Measurements from ENCODE around the gene GIMAP8. TPM values are rescaled to one million over a fixed set of nuclear protein-coding genes. Genes with fewer than 3 reads are reported as not detected.

The GIMAP8 gene
- 4.4 TPM for total RNA-seq

- DNase-seq (ENCODE audit: low spot score) (peak; percentile 62), ATAC-seq (peak; percentile 62)
These were observed at the start of gene GIMAP8 for GRCh38 chr7:150450491-150451001. Gene GIMAP8 (plus strand): TSS chr7:150450630. CDS start chr7:150466699, 16,069 bp downstream.

- ATAC-seq (no peak), DNase-seq (ENCODE audit: low spot score) (no peak)
These were observed 49.5 kb upstream of the GIMAP8 start for GRCh38 chr7:150400788-150401423.

- no peak for ATAC-seq
- no peak for DNase-seq (ENCODE audit: low spot score)
These were observed 49.0 kb upstream of the GIMAP8 start for GRCh38 chr7:150401424-150401790.

GRCh38 chr7:150401861-150402631, 48.4 kb upstream of the GIMAP8 start:
- ATAC-seq (no peak), DNase-seq (ENCODE audit: low spot score) (no peak)

- no peak for DNase-seq (ENCODE audit: low spot score)
- no peak for ATAC-seq
These were observed 47.6 kb upstream of the GIMAP8 start for GRCh38 chr7:150402671-150403321.

GRCh38 chr7:150403376-150404171, 46.9 kb upstream of the GIMAP8 start:
- DNase-seq (ENCODE audit: low spot score) = no peak
- no peak for ATAC-seq

GRCh38 chr7:150404172-150404804, 46.1 kb upstream of the GIMAP8 start:
- DNase-seq (ENCODE audit: low spot score) = no peak
- ATAC-seq = no peak

- DNase-seq (ENCODE audit: low spot score) (peak; percentile 93), ATAC-seq (peak; percentile 93)
These were observed 45.4 kb upstream of the GIMAP8 start for GRCh38 chr7:150404805-150405583.

GRCh38 chr7:150405584-150406311, 44.7 kb upstream of the GIMAP8 start:
- DNase-seq (ENCODE audit: low spot score) = no peak
- ATAC-seq = peak; percentile 31

- DNase-seq (ENCODE audit: low spot score) (no peak), ATAC-seq (no peak)
These were observed 44.2 kb upstream of the GIMAP8 start for GRCh38 chr7:150406312-150406566.

- peak; percentile 32 for ATAC-seq
- peak; percentile 52 for DNase-seq (ENCODE audit: low spot score)
These were observed 43.6 kb upstream of the GIMAP8 start for GRCh38 chr7:150406567-150407421.

- DNase-seq (ENCODE audit: low spot score) (no peak), ATAC-seq (no peak)
These were observed 42.6 kb upstream of the GIMAP8 start for GRCh38 chr7:150407588-150408392.

GRCh38 chr7:150408393-150409299, 41.8 kb upstream of the GIMAP8 start:
- DNase-seq (ENCODE audit: low spot score) (no peak), ATAC-seq (no peak)

GRCh38 chr7:150409300-150410030, 41.0 kb upstream of the GIMAP8 start:
- no peak for DNase-seq (ENCODE audit: low spot score)

GRCh38 chr7:150410131-150410530, 40.3 kb upstream of the GIMAP8 start:
- no peak for ATAC-seq

More at GRCh38 chr7:150409300-150410030, 41.0 kb upstream of the GIMAP8 start:
- ATAC-seq = no peak

More at GRCh38 chr7:150410131-150410530, 40.3 kb upstream of the GIMAP8 start:
- no peak for DNase-seq (ENCODE audit: low spot score)

All from left lobe of liver (tissue), 2 donors.